MM.1S (cell line): Measurements from ENCODE around the gene MAML3.

ENCODE experiments used
- DNase-seq: peaks from one replicate; pipeline ENCODE4 v3.0.0-alpha.2; 2015
- H2AFZ ChIP-seq: fragments of 300-600 bp; sonication (generic); 2 replicates; pipeline ENCODE4 v1.6.0; 2016; ENCODE audit warnings: antibody characterized with exemption, low read length
- H3F3A ChIP-seq: fragments of 300-600 bp; sonication (generic); 2 replicates; pipeline ENCODE4 v1.6.1; 2016; ENCODE audit warnings: mild to moderate bottlenecking, antibody characterized with exemption, low read length, moderate library complexity, mixed read lengths; ENCODE audit not compliant: insufficient read depth
- H3K27ac ChIP-seq: fragments of 300-600 bp; sonication (generic); 2 replicates; pipeline ENCODE4 v1.5.1; 2016; ENCODE audit warnings: mild to moderate bottlenecking, low read length
- H3K27me3 ChIP-seq: fragments of 300-600 bp; sonication (generic); replicated peaks from 2 replicates; pipeline ENCODE4 v1.6.0; 2016; ENCODE audit warnings: low read length; ENCODE audit not compliant: insufficient read depth
- H3K36me3 ChIP-seq: fragments of 300-600 bp; sonication (generic); replicated peaks from 2 replicates; pipeline ENCODE4 v1.6.1; 2016; ENCODE audit warnings: mild to moderate bottlenecking, low read length, mixed read lengths; ENCODE audit not compliant: insufficient read depth
- H3K4me1 ChIP-seq: fragments of 300-600 bp; sonication (generic); 2 replicates; pipeline ENCODE4 v1.6.1; 2016; ENCODE audit warnings: low read length, mixed read lengths
- H3K4me2 ChIP-seq: fragments of 300-600 bp; sonication (generic); 2 replicates; pipeline ENCODE4 v1.6.0; 2016; ENCODE audit warnings: low read depth, low read length
- H3K4me3 ChIP-seq: fragments of 300-600 bp; sonication (generic); 2 replicates; pipeline ENCODE4 v1.5.1; 2016; ENCODE audit warnings: low read length, mixed read lengths
- H3K79me2 ChIP-seq: fragments of 300-600 bp; sonication (generic); 2 replicates; pipeline ENCODE4 v1.6.1; 2016; ENCODE audit warnings: mixed run types, low read length, mixed read lengths
- H3K9ac ChIP-seq: fragments of 300-600 bp; sonication (generic); 2 replicates; pipeline ENCODE4 v1.6.1; 2016; ENCODE audit warnings: low read length, mixed read lengths
- H3K9me2 ChIP-seq: fragments of 300-600 bp; sonication (generic); replicated peaks from 2 replicates; pipeline ENCODE4 v1.6.1; 2016; ENCODE audit warnings: mild to moderate bottlenecking, low read length, mixed read lengths; ENCODE audit not compliant: insufficient read depth
- H3K9me3 ChIP-seq: fragments of 300-600 bp; sonication (generic); replicated peaks from 2 replicates; pipeline ENCODE4 v1.6.1; 2016; ENCODE audit warnings: mild to moderate bottlenecking, low read length, mixed read lengths; ENCODE audit not compliant: insufficient read depth
- H4K20me1 ChIP-seq: fragments of 300-600 bp; sonication (generic); 2 replicates; pipeline ENCODE4 v1.6.1; 2016; ENCODE audit warnings: mild to moderate bottlenecking, low read length, moderate library complexity, mixed read lengths; ENCODE audit not compliant: insufficient read depth
- CTCF ChIP-seq: fragments of 300-600 bp; sonication (generic); IDR thresholded peaks from 2 replicates; pipeline ENCODE4 v1.5.1; 2016; ENCODE audit warnings: antibody characterized with exemption, low read length, mixed read lengths
- EZH2 ChIP-seq: fragments of 300-600 bp; sonication (generic); optimal IDR thresholded peaks from 2 replicates; pipeline ENCODE3; 2017; ENCODE audit warnings: low read depth, mild to moderate bottlenecking, antibody characterized with exemption, low read length, mixed read lengths
- EZH2phosphoT487 ChIP-seq: fragments of 300-600 bp; sonication (generic); IDR thresholded peaks from 2 replicates; pipeline ENCODE4 v1.6.1; 2018; ENCODE audit warnings: antibody characterized with exemption, low read length

The MAML3 gene

GRCh38 chr4:139675651-139676050, 478.3 kb downstream of the MAML3 start:
- no peaks in the 10 kb centered on the region for H3K36me3 ChIP-seq
- H3K4me1 ChIP-seq = no peaks in the 10 kb centered on the region
- no peaks in the 10 kb centered on the region for H4K20me1 ChIP-seq
- no peak overlapping the region for H3K4me2 ChIP-seq
- no peak overlapping the region for H2AFZ ChIP-seq
- H3K9me2 ChIP-seq = no peaks in the 10 kb centered on the region
- no peaks in the 10 kb centered on the region for H3F3A ChIP-seq
- H3K9me3 ChIP-seq = no peaks in the 10 kb centered on the region
- H3K4me3 ChIP-seq = no peak overlapping the region
- no peaks in the 10 kb centered on the region for H3K27me3 ChIP-seq
- TF ChIP-seq EZH2 (no peak), CTCF (no peak)
- H3K27ac ChIP-seq = no peak overlapping the region
- no peaks in the 10 kb centered on the region for H3K79me2 ChIP-seq
- H3K9ac ChIP-seq = no peak overlapping the region
- no peak for DNase-seq

GRCh38 chr4:139674875-139675550, 479.0 kb downstream of the MAML3 start:
- Histone ChIP-seq H3K27me3 (no peaks in the 10 kb centered on the region), H3K4me1 (no peaks in the 10 kb centered on the region), H3K4me3 (no peak overlapping the region), H3K27ac (no peak overlapping the region), H3K79me2 (no peaks in the 10 kb centered on the region), H3K4me2 (no peak overlapping the region), H3K9me3 (no peaks in the 10 kb centered on the region), H3K36me3 (no peaks in the 10 kb centered on the region), H3F3A (no peaks in the 10 kb centered on the region), H3K9ac (no peak overlapping the region), H3K9me2 (no peaks in the 10 kb centered on the region), H2AFZ (no peak overlapping the region), H4K20me1 (no peaks in the 10 kb centered on the region)
- no peak for DNase-seq
- no peak for TF ChIP-seq CTCF
- no peak for TF ChIP-seq EZH2
- no peak for TF ChIP-seq EZH2phosphoT487

- H3K4me1 ChIP-seq = no peaks in the 10 kb centered on the region
- no peaks in the 10 kb centered on the region for H3F3A ChIP-seq
- H2AFZ ChIP-seq = no peak overlapping the region
- H3K4me2 ChIP-seq = no peak overlapping the region
- DNase-seq = no peak
- H3K9me2 ChIP-seq = no peaks in the 10 kb centered on the region
- H3K9ac ChIP-seq = no peak overlapping the region
- H3K36me3 ChIP-seq = no peaks in the 10 kb centered on the region
- no peaks in the 10 kb centered on the region for H3K79me2 ChIP-seq
- no peak overlapping the region for H3K4me3 ChIP-seq
- H3K27me3 ChIP-seq = no peaks in the 10 kb centered on the region
- H3K27ac ChIP-seq = no peak overlapping the region
- TF ChIP-seq CTCF = no peak
- no peak for TF ChIP-seq EZH2phosphoT487
- TF ChIP-seq EZH2 = no peak
- H3K9me3 ChIP-seq = no peaks in the 10 kb centered on the region
- H4K20me1 ChIP-seq = no peaks in the 10 kb centered on the region
Observed at GRCh38 chr4:139672732-139673131, 481.3 kb downstream of the MAML3 start.
